Neural progenitor cell (in vitro differentiated cells): ENCODE results near the gene LAPTM4A. TPM values are rescaled to one million over a fixed set of nuclear protein-coding genes. Genes with fewer than 3 reads are reported as not detected.
A peak's percentile ranks its signal among the peaks of the same experiment; 100 is the strongest.

Experiments
- DNase-seq: peaks from one replicate; pipeline ENCODE4 v3.0.0-alpha.2; 2016; ENCODE audit warnings: low spot score
- H2AFZ ChIP-seq: fragments of 200-600 bp; sonication (generic); replicated peaks from 2 replicates; pipeline ENCODE4 v1.6.1; 2016; ENCODE audit warnings: antibody characterized with exemption
- H3F3A ChIP-seq: fragments of 200-600 bp; sonication (generic); 2 replicates; pipeline ENCODE4 v1.6.1; 2016; ENCODE audit warnings: antibody characterized with exemption, low read depth
- H3K27ac ChIP-seq: fragments of 200-600 bp; sonication (generic); 2 replicates; pipeline ENCODE4 v1.5.1; 2016; ENCODE audit warnings: mild to moderate bottlenecking
- H3K27me3 ChIP-seq: fragments of 200-600 bp; sonication (generic); 2 replicates; pipeline ENCODE4 v1.6.1; 2016; ENCODE audit warnings: mild to moderate bottlenecking, moderate library complexity
- H3K36me3 ChIP-seq: fragments of 200-600 bp; sonication (generic); 2 replicates; pipeline ENCODE4 v1.5.1; 2016
- H3K4me1 ChIP-seq: fragments of 200-600 bp; sonication (generic); 2 replicates; pipeline ENCODE4 v1.6.1; 2016; ENCODE audit warnings: mixed run types
- H3K4me2 ChIP-seq: fragments of 200-600 bp; sonication (generic); 2 replicates; pipeline ENCODE4 v1.6.1; 2016
- H3K4me3 ChIP-seq: fragments of 200-600 bp; sonication (generic); 2 replicates; pipeline ENCODE4 v1.5.1; 2016
- H3K79me2 ChIP-seq: fragments of 200-600 bp; sonication (generic); 2 replicates; pipeline ENCODE4 v1.6.1; 2016; ENCODE audit warnings: low read depth
- H3K9ac ChIP-seq: fragments of 200-600 bp; sonication (generic); 2 replicates; pipeline ENCODE4 v1.6.1; 2016
- H3K9me3 ChIP-seq: fragments of 200-600 bp; sonication (generic); 2 replicates; pipeline ENCODE4 v1.5.1; 2016; ENCODE audit warnings: low read depth
- H4K20me1 ChIP-seq: fragments of 200-600 bp; sonication (generic); 2 replicates; pipeline ENCODE4 v1.6.1; 2016; ENCODE audit warnings: low read depth
- H3K27ac Mint-ChIP-seq: 3 replicates; pipeline ENCODE4 v1.8.0; 2021; ENCODE audit warnings: mixed read lengths
- H3K27me3 Mint-ChIP-seq: 2 replicates; pipeline ENCODE4 v1.8.0; 2022; ENCODE audit warnings: low read depth, mild to moderate bottlenecking, inconsistent platforms, moderate library complexity, mixed read lengths; ENCODE audit not compliant: insufficient read depth
- H3K36me3 Mint-ChIP-seq: 3 replicates; pipeline ENCODE4 v1.8.0; 2021; ENCODE audit warnings: mixed read lengths
- H3K4me1 Mint-ChIP-seq: 3 replicates; pipeline ENCODE4 v1.8.0; 2021; ENCODE audit warnings: mixed read lengths
- H3K4me3 Mint-ChIP-seq: 3 replicates; pipeline ENCODE4 v1.8.0; 2021; ENCODE audit warnings: mild to moderate bottlenecking, moderate library complexity, mixed read lengths
- H3K9me3 Mint-ChIP-seq: 3 replicates; pipeline ENCODE4 v1.8.0; 2020; ENCODE audit warnings: mixed read lengths
- CTCF ChIP-seq: fragments of 200-600 bp; sonication (generic); IDR thresholded peaks from 2 replicates; pipeline ENCODE4 v1.5.1; 2017; ENCODE audit warnings: antibody characterized with exemption, mild to moderate bottlenecking
- EZH2 ChIP-seq: fragments of 200-600 bp; sonication (generic); IDR thresholded peaks from 2 replicates; pipeline ENCODE4 v1.6.1; 2017; ENCODE audit warnings: antibody characterized with exemption, mild to moderate bottlenecking, moderate library complexity
- EZH2phosphoT487 ChIP-seq: fragments of 200-600 bp; sonication (generic); IDR thresholded peaks from 2 replicates; pipeline ENCODE4 v1.6.1; 2017; ENCODE audit warnings: antibody characterized with exemption
- total RNA-seq: library from RNA; depleted of rRNA; stranded (reverse); fragments of >200 nt; gene quantifications from 2 replicates; pipeline ENCODE4 v1.2.3, GENCODE V29; 2015; ENCODE audit warnings: low replicate concordance

Gene LAPTM4A
- total RNA-seq, 1 donor from 2014 or later, result 205 TPM

GRCh38 chr2:20042531-20042930, 8.9 kb downstream of the LAPTM4A start:
- Histone ChIP-seq H3K4me1 (peaks cover 16% of the 10 kb centered on the region), H3K9me3 (no peaks in the 10 kb centered on the region), H3F3A (peaks cover 3% of the 10 kb centered on the region), H3K4me2 (no peak overlapping the region), H3K27me3 (no peaks in the 10 kb centered on the region), H3K4me3 (no peak overlapping the region), H3K36me3 (no peaks in the 10 kb centered on the region), H4K20me1 (peaks cover 92% of the 10 kb centered on the region), H3K9ac (no peak overlapping the region), H2AFZ (no peak overlapping the region), H3K27ac (peak overlapping the region; percentile 38), H3K79me2 (peaks cover 98% of the 10 kb centered on the region)
- H3K4me3 Mint-ChIP-seq, result no peak overlapping the region
- no peak for TF ChIP-seq EZH2phosphoT487
- TF ChIP-seq EZH2, result no peak
- no peak for TF ChIP-seq CTCF
- no peak for DNase-seq
- peaks cover 17% of the 10 kb centered on the region for H3K4me1 Mint-ChIP-seq
- peaks cover 9% of the 10 kb centered on the region for H3K36me3 Mint-ChIP-seq
- no peaks in the 10 kb centered on the region for H3K9me3 Mint-ChIP-seq
- no peak overlapping the region for H3K27ac Mint-ChIP-seq
- no peaks in the 10 kb centered on the region for H3K27me3 Mint-ChIP-seq

GRCh38 chr2:20040489-20041172, 10.8 kb downstream of the LAPTM4A start:
- H3K4me2 ChIP-seq, result no peak overlapping the region
- Mint-ChIP-seq H3K4me1 (peaks cover 14% of the 10 kb centered on the region), H3K27me3 (no peaks in the 10 kb centered on the region), H3K36me3 (peaks cover 19% of the 10 kb centered on the region), H3K4me3 (no peak overlapping the region), H3K27ac (no peak overlapping the region), H3K9me3 (no peaks in the 10 kb centered on the region)
- TF ChIP-seq CTCF (no peak), EZH2 (no peak), EZH2phosphoT487 (no peak)
- no peak overlapping the region for H3K4me3 ChIP-seq
- H3K4me1 ChIP-seq, result peaks cover 16% of the 10 kb centered on the region
- H3K9ac ChIP-seq, result no peak overlapping the region
- H3K79me2 ChIP-seq, result peaks cover 91% of the 10 kb centered on the region
- H4K20me1 ChIP-seq, result peaks cover 97% of the 10 kb centered on the region
- H3F3A ChIP-seq, result peaks cover 3% of the 10 kb centered on the region
- no peak overlapping the region for H2AFZ ChIP-seq
- no peak for DNase-seq
- no peaks in the 10 kb centered on the region for H3K27me3 ChIP-seq
- H3K27ac ChIP-seq, result no peak overlapping the region
- H3K9me3 ChIP-seq, result no peaks in the 10 kb centered on the region
- peaks cover 3% of the 10 kb centered on the region for H3K36me3 ChIP-seq

- Mint-ChIP-seq H3K27ac (no peak overlapping the region), H3K4me1 (peaks cover 9% of the 10 kb centered on the region), H3K9me3 (no peaks in the 10 kb centered on the region), H3K27me3 (no peaks in the 10 kb centered on the region), H3K36me3 (peaks cover 34% of the 10 kb centered on the region), H3K4me3 (no peak overlapping the region)
- Histone ChIP-seq H3K27ac (no peak overlapping the region), H3K4me3 (no peak overlapping the region), H3K36me3 (peaks cover 11% of the 10 kb centered on the region), H2AFZ (no peak overlapping the region), H3K9ac (no peak overlapping the region), H3K4me1 (no peaks in the 10 kb centered on the region), H3K27me3 (no peaks in the 10 kb centered on the region), H3K79me2 (peaks cover 61% of the 10 kb centered on the region), H3K9me3 (no peaks in the 10 kb centered on the region), H3K4me2 (no peak overlapping the region), H3F3A (peaks cover 3% of the 10 kb centered on the region), H4K20me1 (peaks cover 85% of the 10 kb centered on the region)
- TF ChIP-seq EZH2phosphoT487, result no peak
- TF ChIP-seq EZH2, result no peak
- no peak for TF ChIP-seq CTCF
- DNase-seq, result no peak
These were observed 13.8 kb downstream of the LAPTM4A start for GRCh38 chr2:20037660-20038059.
